PFSK-1 (cell line): ENCODE data around the gene EPHA3.

ENCODE experiments used
- POLR2AphosphoS5 ChIP-seq: IDR thresholded peaks from 2 replicates; pipeline ENCODE4 v1.6.1; 2012; ENCODE audit warnings: low read depth, mild to moderate bottlenecking, control low read depth, low read length, moderate library complexity
- SIN3A ChIP-seq: IDR thresholded peaks from 2 replicates; pipeline ENCODE4 v1.6.1; 2012; ENCODE audit warnings: mild to moderate bottlenecking, low read length, moderate library complexity, borderline replicate concordance; ENCODE audit not compliant: insufficient read depth
- TAF1 ChIP-seq: IDR thresholded peaks from 2 replicates; pipeline ENCODE4 v1.6.1; 2012; ENCODE audit warnings: low read length, control low read depth, borderline replicate concordance; ENCODE audit not compliant: insufficient read depth

GRCh38 chr3:89059211-89059925, 48.1 kb upstream of the EPHA3 start:
- TF ChIP-seq SIN3A (no peak), POLR2AphosphoS5 (no peak), TAF1 (no peak)
